H1 (cell line): ENCODE data around the gene LRRK1. TPM values are rescaled to one million over a fixed set of nuclear protein-coding genes. Genes with fewer than 3 reads are reported as not detected.

Source experiments
- CTCF ChIA-PET: fragments of 300-600 bp; sonication (Branson Sonifier 250); formaldehyde crosslinking; loops from one replicate; lab custom pipeline; 2021; ENCODE audit not compliant: partially characterized antibody; lab: Charles Lee
- POLR2A ChIA-PET: fragments of 300-600 bp; sonication (Branson Sonifier 250); formaldehyde crosslinking; loops from one replicate; lab custom pipeline; 2021; ENCODE audit warnings: inconsistent platforms; ENCODE audit not compliant: partially characterized antibody; lab: Charles Lee
- DNase-seq, 2 experiments: peaks; one replicate each; pipeline versions ENCODE4 v3.0.0 to v3.0.0-alpha.2; 2010 to 2022; ENCODE audit warnings: low spot score in 2 of 2, low read depth in 1 of 2, mixed read lengths in 1 of 2
- FAIRE-seq: peaks from 2 replicates; lab custom pipeline; 2011; peaks lifted over from hg19 to GRCh38; lab: Jason Lieb, UNC
- H2AFZ ChIP-seq: 2 replicates; pipeline ENCODE4 v1.8.1; 2012; ENCODE audit warnings: low read length, inconsistent platforms
- H2AK5ac ChIP-seq: 2 replicates; pipeline ENCODE4 v1.6.1; 2013; ENCODE audit warnings: low read depth, low read length
- H2BK120ac ChIP-seq: replicated peaks from 2 replicates; pipeline ENCODE3; 2013; ENCODE audit warnings: low read depth, low read length, inconsistent platforms
- H2BK12ac ChIP-seq: 2 replicates; pipeline ENCODE4 v1.6.1; 2013; ENCODE audit warnings: low read depth, low read length
- H2BK15ac ChIP-seq: 2 replicates; pipeline ENCODE4 v1.6.1; 2013; ENCODE audit warnings: low read length
- H2BK20ac ChIP-seq: 2 replicates; pipeline ENCODE4 v1.6.1; 2013; ENCODE audit warnings: low read length
- H2BK5ac ChIP-seq: 2 replicates; pipeline ENCODE4 v1.6.1; 2013; ENCODE audit warnings: low read depth, low read length
- H3K14ac ChIP-seq: 2 replicates; pipeline ENCODE4 v1.6.1; 2013; ENCODE audit warnings: inconsistent platforms; ENCODE audit not compliant: insufficient read length
- H3K18ac ChIP-seq: 2 replicates; pipeline ENCODE4 v1.6.1; 2013; ENCODE audit warnings: low read length; ENCODE audit errors: extremely low read depth
- H3K23ac ChIP-seq: 2 replicates; pipeline ENCODE4 v1.6.1; 2013; ENCODE audit warnings: inconsistent platforms; ENCODE audit not compliant: insufficient read length
- H3K23me2 ChIP-seq: 2 replicates; pipeline ENCODE4 v1.6.1; 2013; ENCODE audit warnings: low read depth, low read length
- H3K27ac ChIP-seq: 2 replicates; pipeline ENCODE4 v1.6.1; 2011; ENCODE audit warnings: low read depth, low read length, inconsistent platforms
- H3K27me3 ChIP-seq, 4 experiments: replicated peaks in 1 of 4; 1 replicate in 1 of 4; 2 replicates in 3 of 4; pipeline versions ENCODE4 v1.6.1 to v1.8.1; 2011 to 2013; ENCODE audit warnings: low read length in 3 of 4, mild to moderate bottlenecking in 3 of 4, inconsistent platforms in 2 of 4, mixed read lengths in 2 of 4, moderate library complexity in 1 of 4; ENCODE audit not compliant: control insufficient read depth in 3 of 4, insufficient read depth in 3 of 4; ENCODE audit errors: extremely low read depth in 1 of 4
- H3K36me3 ChIP-seq, 4 experiments: 2 replicates each; pipeline versions ENCODE4 v1.6.1 to v1.8.1; 2011 to 2013; ENCODE audit warnings: mild to moderate bottlenecking in 4 of 4, low read length in 3 of 4, moderate library complexity in 2 of 4, control low read depth in 1 of 4, inconsistent platforms in 1 of 4; ENCODE audit not compliant: insufficient read depth in 4 of 4, control insufficient read depth in 2 of 4
- H3K4ac ChIP-seq: replicated peaks from 2 replicates; pipeline ENCODE3; 2013; ENCODE audit warnings: low read length, low read depth, mixed read lengths, inconsistent platforms; ENCODE audit not compliant: insufficient read length
- H3K4me1 ChIP-seq, 4 experiments: replicated peaks in 1 of 4; 1 replicate in 1 of 4; 2 replicates in 3 of 4; pipeline versions ENCODE4 v1.6.1 to v1.8.1; 2011 to 2013; ENCODE audit warnings: low read length in 3 of 4, inconsistent platforms in 2 of 4, mixed read lengths in 1 of 4; ENCODE audit not compliant: insufficient read depth in 4 of 4, control insufficient read depth in 3 of 4
- H3K4me2 ChIP-seq, 2 experiments: 2 replicates each; pipeline versions ENCODE4 v1.6.1 to v1.8.1; 2011 to 2013; ENCODE audit warnings: low read depth in 2 of 2, low read length in 2 of 2, control low read depth in 1 of 2, inconsistent platforms in 1 of 2, mild to moderate bottlenecking in 1 of 2; ENCODE audit not compliant: insufficient read depth in 1 of 2
- H3K4me3 ChIP-seq, 4 experiments: fragments of 200-600, 300-600 bp in 1 of 4; sonication (generic), shearing (Covaris generic), sonication (Bioruptor Twin) in 1 of 4; 2 replicates each; pipeline versions ENCODE4 v1.5.1 to v1.8.1; 2011 to 2016; ENCODE audit warnings: low read length in 4 of 4, low read depth in 3 of 4, control low read depth in 2 of 4, inconsistent platforms in 2 of 4, mild to moderate bottlenecking in 2 of 4, mixed read lengths in 1 of 4, moderate library complexity in 1 of 4; ENCODE audit not compliant: insufficient read depth in 2 of 4; ENCODE audit errors: extremely low read depth in 1 of 4
- H3K56ac ChIP-seq: replicated peaks from 2 replicates; pipeline ENCODE3; 2013; ENCODE audit warnings: low read depth, mild to moderate bottlenecking, mixed read lengths, low read length, inconsistent platforms; ENCODE audit not compliant: insufficient read length
- H3K79me1 ChIP-seq: 2 replicates; pipeline ENCODE4 v1.6.1; 2013; ENCODE audit warnings: low read depth, low read length, control low read depth
- H3K79me2 ChIP-seq, 2 experiments: 2 replicates each; pipeline versions ENCODE4 v1.6.1 to v1.8.1; 2012 to 2013; ENCODE audit warnings: low read length in 2 of 2, mild to moderate bottlenecking in 2 of 2, inconsistent platforms in 1 of 2; ENCODE audit not compliant: insufficient read depth in 2 of 2, control insufficient read depth in 1 of 2
- H3K9ac ChIP-seq, 4 experiments: replicated peaks in 1 of 4; 1 replicate in 1 of 4; 2 replicates in 3 of 4; pipeline versions ENCODE4 v1.6.1 to v1.8.1; 2011 to 2013; ENCODE audit warnings: low read depth in 3 of 4, low read length in 3 of 4, control low read depth in 2 of 4, mild to moderate bottlenecking in 2 of 4, moderate library complexity in 2 of 4, inconsistent platforms in 1 of 4; ENCODE audit errors: extremely low read depth in 1 of 4
- H3K9me3 ChIP-seq, 2 experiments: 2 replicates each; pipeline versions ENCODE4 v1.6.1 to v1.8.1; 2012 to 2013; ENCODE audit warnings: mild to moderate bottlenecking in 2 of 2, moderate library complexity in 2 of 2, control low read depth in 1 of 2, inconsistent platforms in 1 of 2, low read depth in 1 of 2, low read length in 1 of 2, mixed read lengths in 1 of 2; ENCODE audit not compliant: insufficient read depth in 2 of 2
- H4K20me1 ChIP-seq, 2 experiments: replicated peaks in 1 of 2; 2 replicates each; pipeline versions ENCODE3 to v1.8.1; 2011 to 2013; ENCODE audit warnings: inconsistent platforms in 2 of 2, low read length in 2 of 2, mild to moderate bottlenecking in 1 of 2; ENCODE audit not compliant: insufficient read depth in 2 of 2, control insufficient read depth in 1 of 2
- H4K5ac ChIP-seq: 2 replicates; pipeline ENCODE4 v1.6.1; 2013; ENCODE audit warnings: low read length, low read depth, mixed read lengths, inconsistent platforms; ENCODE audit not compliant: insufficient read length
- H4K8ac ChIP-seq: 2 replicates; pipeline ENCODE4 v1.8.0; 2013; ENCODE audit warnings: mild to moderate bottlenecking, moderate library complexity, low read length, inconsistent platforms; ENCODE audit not compliant: insufficient read depth; ENCODE audit errors: extremely low read depth
- H4K91ac ChIP-seq: replicated peaks from 2 replicates; pipeline ENCODE3; 2013; ENCODE audit warnings: low read length, mixed read lengths, inconsistent platforms; ENCODE audit not compliant: insufficient read length
- ATF3 ChIP-seq: IDR thresholded peaks from 2 replicates; pipeline ENCODE4 v1.6.1; 2011; ENCODE audit warnings: low read depth, mild to moderate bottlenecking, low read length; ENCODE audit not compliant: insufficient read depth
- CBX5 ChIP-seq: fragments of 300-800, 300-1000 bp; sonication (generic); IDR thresholded peaks from 2 replicates; pipeline ENCODE4 v1.7.1; 2016; ENCODE audit warnings: antibody characterized with exemption, low read length, low read depth
- CBX8 ChIP-seq: fragments of 300-800, 300-1000 bp; sonication (generic); IDR thresholded peaks from 2 replicates; pipeline ENCODE4 v1.7.1; 2016; ENCODE audit warnings: low read depth, low read length, borderline replicate concordance
- CTBP2 ChIP-seq: IDR thresholded peaks from 2 replicates; pipeline ENCODE4 v1.7.0; 2011; ENCODE audit warnings: borderline replicate concordance, mild to moderate bottlenecking, moderate library complexity, mixed read lengths, low read length; ENCODE audit not compliant: insufficient read depth, insufficient read length
- JUN ChIP-seq: IDR thresholded peaks from 2 replicates; pipeline ENCODE4 v1.6.1; 2011; ENCODE audit warnings: low read depth, mild to moderate bottlenecking, improper control_type of control experiment, low read length
- JUND ChIP-seq: IDR thresholded peaks from 2 replicates; pipeline ENCODE4 v1.6.1; 2011; ENCODE audit warnings: mild to moderate bottlenecking, improper control_type of control experiment, low read length
- POLR2AphosphoS5 ChIP-seq: IDR thresholded peaks from 2 replicates; pipeline ENCODE4 v1.6.1; 2011; ENCODE audit warnings: low read depth, low read length
- RAD21 ChIP-seq, 2 experiments: IDR thresholded peaks in 1 of 2; conservative IDR thresholded peaks in 1 of 2; 2 replicates each; pipeline ENCODE4 v1.6.1; 2011; ENCODE audit warnings: low read depth in 2 of 2, low read length in 2 of 2, improper control_type of control experiment in 1 of 2, inconsistent platforms in 1 of 2, mild to moderate bottlenecking in 1 of 2, moderate library complexity in 1 of 2
- RBBP5 ChIP-seq: IDR thresholded peaks from 2 replicates; pipeline ENCODE4 v1.7.1; 2012; ENCODE audit warnings: low read depth, mild to moderate bottlenecking, inconsistent platforms, low read length, moderate library complexity, borderline replicate concordance
- RXRA ChIP-seq: IDR thresholded peaks from 2 replicates; pipeline ENCODE4 v1.6.1; 2011; ENCODE audit warnings: low read depth, mild to moderate bottlenecking, low read length, moderate library complexity; ENCODE audit not compliant: insufficient read depth
- SIX5 ChIP-seq: IDR thresholded peaks from 2 replicates; pipeline ENCODE4 v1.6.1; 2011; ENCODE audit warnings: mild to moderate bottlenecking, low read depth, low read length
- TEAD4 ChIP-seq: IDR thresholded peaks from 2 replicates; pipeline ENCODE4 v1.6.1; 2012; ENCODE audit warnings: low read depth, low read length, inconsistent platforms, mixed read lengths
- USF2 ChIP-seq: IDR thresholded peaks from 2 replicates; pipeline ENCODE4 v1.6.1; 2011; ENCODE audit warnings: low read length, improper control_type of control experiment
- WGBS, 2 experiments: shearing (Covaris generic) in 1 of 2; methylation state at CpG; one replicate each; pipeline versions ENCODE4 v1.1.6 to v1.1.7; 2013 to 2015; ENCODE audit warnings: low lambda C conversion rate in 2 of 2, mixed read lengths in 2 of 2, inconsistent platforms in 1 of 2, low coverage in 1 of 2, missing lambda C conversion rate in 1 of 2; ENCODE audit not compliant: insufficient replicate concordance in 2 of 2, insufficient coverage in 1 of 2, insufficient read length in 1 of 2; ENCODE audit errors: extremely low coverage in 1 of 2, missing lambda C conversion rate in 1 of 2; 5-methylcytosine and 5-hydroxymethylcytosine counted together
- polyA plus RNA-seq, 7 experiments: library from polyadenylated mRNA; depleted of rRNA in 3 of 7; stranded (reverse) in 5 of 7; unstranded in 2 of 7; fragments of >200 nt in 5 of 7; fragments of 200-250 nt in 2 of 7; gene quantifications; 1 replicate in 5 of 7; 2 replicates in 1 of 7; 4 replicates in 1 of 7; pipeline versions ENCODE4 v1.2.1 to v1.2.3, GENCODE V29; 2011 to 2013; ENCODE audit warnings: missing spikeins in 2 of 7, mixed read lengths in 2 of 7
- total RNA-seq: library from RNA; stranded (reverse); fragmentation: NEBNext Ultra II Directional; extraction: Animal tissue kit (Norgen Biotek cat#: 25700); gene quantifications from 2 replicates; pipeline ENCODE4 v1.2.1, GENCODE V29; 2021

The LRRK1 gene
- total and polyA plus RNA-seq, 2 of the 8 experiments (the other 6 are each of a cell fraction or from before 2014, with no cell fraction given), result 1.2 to 3.6 TPM

DNA sequence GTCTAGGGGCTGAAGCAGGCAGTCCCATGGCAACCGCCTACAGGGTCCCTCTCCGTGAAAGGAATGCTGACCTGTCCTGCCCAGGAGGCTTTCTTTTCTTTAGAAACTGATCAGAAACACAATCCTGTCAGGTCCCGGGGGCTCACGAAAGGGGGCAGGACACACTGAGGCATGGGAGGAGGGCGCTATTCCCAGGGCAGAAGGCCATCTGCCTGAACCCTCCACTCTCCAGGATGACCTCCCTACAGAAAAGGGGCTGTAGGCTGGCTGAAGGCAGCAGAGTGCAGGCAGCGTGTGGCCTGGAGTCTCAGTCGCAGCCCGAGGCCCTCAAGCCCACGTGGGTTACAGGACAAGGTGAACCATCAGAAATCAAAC is 18.4 kb upstream of the LRRK1 start:
- Histone ChIP-seq H3K9ac (no peak overlapping the region), H2BK120ac (no peak overlapping the region), H3K56ac (no peak overlapping the region), H4K8ac (no peak overlapping the region), H3K18ac (no peak overlapping the region), H2BK12ac (no peak overlapping the region), H3K79me1 (no peaks in the 10 kb centered on the region), H4K20me1 (no peaks in the 10 kb centered on the region), H2AK5ac (no peak overlapping the region), H2BK20ac (no peak overlapping the region), H2BK15ac (no peak overlapping the region), H3K27ac (no peak overlapping the region), H3K4me1 (peaks cover 0 to 10% (median 3%) of the 10 kb centered on the region in 4 experiments; a peak in 5 of 7 replicates), H3K14ac (no peak overlapping the region), H3K4ac (no peak overlapping the region), H3K23ac (no peak overlapping the region), H3K36me3 (no peaks in the 10 kb centered on the region), H4K5ac (no peak overlapping the region), H3K9me3 (no peaks in the 10 kb centered on the region), H4K91ac (no peak overlapping the region), H2AFZ (no peak overlapping the region), H3K27me3 (no peaks in the 10 kb centered on the region), H3K4me2 (no peak overlapping the region), H3K23me2 (no peaks in the 10 kb centered on the region), H3K79me2 (no peaks in the 10 kb centered on the region), H2BK5ac (no peak overlapping the region), H3K4me3 (no peak overlapping the region)
- no peak for FAIRE-seq
- POLR2A ChIA-PET, result no interaction called here
- CTCF ChIA-PET, result interaction anchor here (1.0 to 13.4 kb wide), 3 partner anchors 9 to 103 kb away, joined by 3 to 150 read pairs (median 7); partner anchors contain the start of gene LRRK1
- 79% methylated on average over 9 of the region's 9 CpGs; no CpG with 5 or more reads in 1 of the 2 experiments for WGBS, 2 experiments
- DNase-seq, result no peak
- TF ChIP-seq JUN (no peak), RBBP5 (no peak), CTBP2 (no peak), CBX8 (no peak), RXRA (no peak), POLR2AphosphoS5 (no peak), USF2 (no peak), ATF3 (no peak), CBX5 (no peak), TEAD4 (no peak), JUND (no peak), SIX5 (no peak), RAD21 (IDR thresholded peaks at IDR 0.05 in 1 of 2, conservative IDR thresholded peaks at IDR 0.05 in 1 of 2; ENCODE audit: low read depth in 2 of 2, low read length in 2 of 2) (no peak)
